Activated CD4-positive, CD25-positive, alpha-beta regulatory T cell treated with anti-CD3 and anti-CD28 coated beads, Interleukin-2, amount 50 U/mL, for 72 hours (primary cell): ENCODE data around the gene C11orf54.
"Not testable (repeated sequence)": the region's sequence is repeated elsewhere in the genome, so short reads cannot be mapped to it uniquely, and the experiment has no call there.

Source experiments
- DNase-seq: peaks from one replicate; pipeline ENCODE4 v3.0.0; 2021

C11orf54 gene

DNA sequence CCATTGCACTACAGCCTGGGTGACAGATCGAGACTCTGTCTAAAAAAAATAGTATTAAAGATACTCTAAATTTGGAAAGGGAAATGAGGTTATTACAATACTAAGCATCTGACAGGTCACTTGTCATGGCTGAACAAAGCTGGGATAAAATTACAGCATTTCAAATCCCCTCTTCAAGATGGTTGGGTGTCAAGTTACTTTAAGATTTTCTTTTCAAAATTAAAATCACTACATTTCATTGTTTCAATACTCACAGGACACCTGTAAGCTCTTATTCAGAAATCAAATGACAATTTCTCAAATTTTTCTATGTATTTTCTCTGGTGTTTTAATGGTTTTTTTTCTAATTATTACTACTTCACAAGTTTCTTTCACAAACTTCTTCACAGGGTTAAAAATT lies 5.8 kb upstream of the C11orf54 start:
- DNase-seq: no peak

DNA sequence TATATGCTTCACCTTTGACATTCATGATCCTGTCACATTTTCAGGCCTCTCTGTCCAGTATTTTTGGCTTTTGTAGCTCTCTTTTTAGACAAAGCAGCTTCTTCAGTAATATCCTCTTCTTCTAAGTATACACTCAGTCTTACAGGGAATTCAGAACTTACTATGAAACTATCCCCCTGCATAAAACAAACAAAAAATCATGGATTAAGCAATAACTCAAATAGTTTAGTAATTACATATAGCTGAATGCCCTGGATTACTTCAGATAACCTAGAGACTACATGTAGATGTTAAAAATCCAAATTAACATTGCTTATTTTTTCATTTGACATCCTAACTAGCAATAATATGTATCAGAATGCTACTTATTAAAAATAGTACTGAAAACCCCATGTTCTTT lies 5.3 kb upstream of the C11orf54 start:
- DNase-seq: no peak

- no peak for DNase-seq
Measured at GRCh38 chr11:93737904-93738612, 3.4 kb upstream of the C11orf54 start.

DNA sequence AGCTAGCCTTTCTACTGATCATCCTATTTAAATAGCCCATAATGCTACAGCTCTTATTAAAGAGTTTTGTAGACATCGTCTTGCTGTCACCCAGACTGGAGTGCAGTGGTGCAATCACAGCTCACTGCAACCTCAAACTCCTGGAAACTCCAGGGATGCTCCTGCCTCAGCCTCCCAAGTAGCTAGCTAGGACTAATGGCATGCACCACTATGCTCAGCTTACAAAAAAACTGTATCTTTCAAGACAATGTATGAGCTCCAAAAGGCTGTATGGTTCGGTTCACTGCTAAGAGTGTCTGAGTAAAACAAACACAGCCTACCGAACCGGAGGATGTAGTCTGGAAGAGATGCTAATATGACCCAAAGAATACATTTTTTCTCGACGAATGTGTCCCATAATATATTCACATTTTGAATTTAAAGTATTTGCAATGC lies 2.8 kb upstream of the C11orf54 start:
- DNase-seq: no peak

DNA sequence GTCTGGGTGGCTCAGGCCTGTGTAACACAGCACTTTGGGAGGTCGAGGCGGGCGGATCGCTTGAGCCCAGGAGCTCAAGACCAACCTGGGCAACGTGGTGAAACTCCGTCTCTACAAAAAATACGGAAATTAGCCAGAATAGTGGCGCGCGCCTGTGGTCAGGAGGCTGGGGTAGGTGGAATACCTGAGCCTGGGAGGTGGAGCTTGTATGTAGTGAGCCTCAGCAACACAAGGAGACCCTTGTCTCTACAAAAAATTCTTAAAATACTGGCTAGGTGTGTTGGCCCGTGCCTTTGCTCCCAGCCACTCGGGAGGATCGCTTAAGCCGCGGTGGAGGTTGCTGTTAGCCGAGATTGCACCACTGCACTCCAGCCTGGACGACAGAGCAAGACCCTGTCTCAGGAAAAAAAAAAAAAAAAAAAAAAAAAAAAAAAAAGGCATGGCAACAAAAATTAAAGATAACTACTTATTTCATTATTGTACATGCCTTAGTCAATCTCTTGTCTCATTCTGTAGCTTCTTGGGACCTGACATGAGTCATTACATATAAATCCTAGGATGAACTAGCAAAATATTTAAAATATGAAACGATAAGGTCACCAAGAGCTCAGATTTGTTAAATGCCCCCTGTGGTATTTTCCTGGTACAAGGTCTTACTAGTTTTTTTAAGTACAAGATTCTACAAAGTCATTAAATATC lies 1.3 kb upstream of the C11orf54 start:
- DNase-seq: no peak

- peak; percentile 63 for DNase-seq
Measured at GRCh38 chr11:93740730-93741093, 760 bp upstream of the C11orf54 start.

DNA sequence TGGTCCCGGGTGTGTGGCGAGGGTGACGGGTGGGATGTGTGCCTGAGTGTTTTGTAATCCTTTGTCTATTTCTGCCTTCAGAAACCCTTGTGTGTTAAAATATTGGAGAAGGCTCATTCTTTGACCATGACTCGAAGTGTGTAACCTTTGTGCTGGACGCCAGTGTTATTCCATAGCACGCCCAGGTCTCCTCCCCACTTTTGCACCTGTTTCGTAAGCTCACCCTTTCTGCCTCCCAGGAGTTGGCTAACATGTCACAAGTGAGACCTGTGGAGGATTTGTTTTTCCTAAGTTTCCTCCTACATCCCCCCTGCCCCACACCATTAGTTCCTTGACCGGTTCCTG lies 382 bp downstream of the C11orf54 start:
- DNase-seq: no peak

GRCh38 chr11:93743291-93743690 lies 1.8 kb downstream of the C11orf54 start:
- no peak for DNase-seq

DNA sequence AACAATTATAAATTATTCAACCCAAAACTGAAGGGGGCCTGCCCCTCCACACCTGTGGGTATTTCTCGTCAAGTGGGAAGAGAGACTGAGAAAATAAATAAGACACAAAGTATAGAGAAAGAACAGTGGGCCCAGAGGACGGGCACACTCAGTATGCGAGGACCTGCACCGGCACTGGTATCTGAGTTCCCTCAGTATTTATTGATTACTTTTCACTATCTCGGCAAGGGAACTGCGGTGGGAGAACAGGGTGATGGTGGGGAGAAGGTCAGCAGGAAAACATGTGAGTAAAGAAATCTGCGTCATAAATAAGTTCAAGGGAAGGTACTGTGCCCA lies 3.2 kb downstream of the C11orf54 start:
- DNase-seq: no peak

DNA sequence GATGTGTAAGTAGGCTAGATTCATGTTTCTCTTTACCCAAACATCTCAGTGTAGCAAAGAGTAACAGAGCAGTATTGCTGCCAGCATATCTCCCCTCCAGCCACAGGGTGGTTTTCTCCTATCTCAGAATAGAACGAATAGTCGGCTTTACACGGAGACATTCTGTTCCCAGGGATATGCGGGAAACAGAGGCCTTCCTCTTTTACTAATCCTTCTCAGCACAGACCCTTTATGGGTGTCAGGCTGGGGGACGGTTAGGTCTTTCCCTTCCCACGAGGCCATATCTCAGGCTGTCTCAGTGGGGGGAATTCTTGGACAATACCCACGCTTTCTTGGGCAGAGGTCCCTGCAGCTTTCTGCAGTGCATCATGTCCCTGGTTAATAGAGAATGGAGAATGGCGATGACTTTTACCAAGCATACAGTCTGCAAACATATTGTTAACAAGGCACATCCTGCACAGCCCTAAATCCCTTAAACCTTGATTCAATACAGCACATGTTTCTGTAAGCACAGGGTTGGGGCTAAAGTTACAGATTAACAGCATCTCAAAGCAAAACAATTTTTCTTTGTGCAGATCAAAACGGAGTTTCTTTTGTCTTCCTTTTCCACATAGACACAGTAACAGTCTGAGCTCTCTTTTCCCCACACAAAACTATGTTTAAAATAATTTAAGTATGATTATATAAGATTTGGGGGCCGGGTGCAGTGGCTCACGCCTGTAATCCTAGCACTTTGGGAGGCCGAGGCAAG lies 3.7 kb downstream of the C11orf54 start:
- not testable (repeated sequence) for DNase-seq

DNA sequence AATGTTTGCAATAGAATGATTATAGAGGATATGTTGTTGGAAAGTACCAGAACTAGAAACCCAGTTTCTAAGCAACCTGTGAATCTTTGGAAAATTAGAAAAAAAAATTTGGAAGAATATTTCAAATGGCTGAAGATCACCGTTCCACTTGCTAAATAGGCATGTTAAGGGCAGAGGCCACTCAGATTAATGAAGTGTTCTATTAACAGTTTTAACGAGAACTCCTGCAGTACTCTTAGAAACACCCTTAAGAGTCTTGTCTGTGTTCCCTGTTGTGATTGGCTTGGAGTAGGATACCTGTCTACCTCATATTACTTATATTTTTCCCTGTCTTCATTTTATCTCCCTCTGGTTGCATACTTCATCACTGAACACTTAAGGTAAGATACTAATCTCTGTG lies 4.6 kb downstream of the C11orf54 start:
- no peak for DNase-seq

DNA sequence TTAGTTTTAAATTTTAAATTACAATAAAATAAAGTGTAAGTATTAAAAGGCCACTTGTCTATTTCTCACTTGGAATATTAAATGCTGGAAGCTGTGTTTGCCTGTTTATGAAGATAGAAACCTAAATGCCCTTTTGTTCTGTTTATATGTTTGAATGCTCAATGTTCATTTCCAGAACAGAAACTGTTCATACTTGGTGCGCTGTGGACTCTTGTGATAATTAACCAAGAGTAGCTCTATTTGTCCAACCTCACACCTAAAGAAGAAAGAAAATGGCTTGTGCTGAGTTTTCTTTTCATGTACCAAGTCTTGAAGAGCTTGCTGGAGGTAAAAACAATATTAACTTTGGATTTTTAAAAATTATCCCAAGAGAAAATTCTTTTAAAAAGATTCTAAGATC lies 5.7 kb downstream of the C11orf54 start:
- DNase-seq: no peak

- DNase-seq: no peak
Measured at GRCh38 chr11:93751001-93751400, 9.5 kb downstream of the C11orf54 start.

GRCh38 chr11:93753241-93753640 lies 11.8 kb downstream of the C11orf54 start:
- no peak for DNase-seq

- no peak for DNase-seq
Measured at GRCh38 chr11:93756748-93757147, 15.3 kb downstream of the C11orf54 start.

DNA sequence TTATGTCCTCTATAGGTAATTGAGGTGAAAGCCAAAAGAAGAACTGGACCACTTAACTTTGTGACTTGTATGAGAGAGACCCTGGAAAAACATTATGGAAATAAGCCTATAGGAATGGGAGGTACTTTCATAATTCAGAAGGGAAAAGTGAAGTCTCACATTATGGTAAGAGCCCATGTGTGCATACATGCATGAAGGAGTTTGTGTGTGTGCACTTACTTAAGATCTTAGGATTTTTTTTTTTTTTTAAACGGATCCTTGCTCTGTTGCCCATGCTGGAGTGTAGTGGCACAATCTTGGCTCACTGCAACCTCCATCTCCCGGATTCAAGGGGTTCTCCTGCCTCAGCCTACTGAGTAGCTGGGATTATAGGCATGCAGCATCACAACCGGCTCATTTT lies 15.8 kb downstream of the C11orf54 start:
- DNase-seq: no peak

DNA sequence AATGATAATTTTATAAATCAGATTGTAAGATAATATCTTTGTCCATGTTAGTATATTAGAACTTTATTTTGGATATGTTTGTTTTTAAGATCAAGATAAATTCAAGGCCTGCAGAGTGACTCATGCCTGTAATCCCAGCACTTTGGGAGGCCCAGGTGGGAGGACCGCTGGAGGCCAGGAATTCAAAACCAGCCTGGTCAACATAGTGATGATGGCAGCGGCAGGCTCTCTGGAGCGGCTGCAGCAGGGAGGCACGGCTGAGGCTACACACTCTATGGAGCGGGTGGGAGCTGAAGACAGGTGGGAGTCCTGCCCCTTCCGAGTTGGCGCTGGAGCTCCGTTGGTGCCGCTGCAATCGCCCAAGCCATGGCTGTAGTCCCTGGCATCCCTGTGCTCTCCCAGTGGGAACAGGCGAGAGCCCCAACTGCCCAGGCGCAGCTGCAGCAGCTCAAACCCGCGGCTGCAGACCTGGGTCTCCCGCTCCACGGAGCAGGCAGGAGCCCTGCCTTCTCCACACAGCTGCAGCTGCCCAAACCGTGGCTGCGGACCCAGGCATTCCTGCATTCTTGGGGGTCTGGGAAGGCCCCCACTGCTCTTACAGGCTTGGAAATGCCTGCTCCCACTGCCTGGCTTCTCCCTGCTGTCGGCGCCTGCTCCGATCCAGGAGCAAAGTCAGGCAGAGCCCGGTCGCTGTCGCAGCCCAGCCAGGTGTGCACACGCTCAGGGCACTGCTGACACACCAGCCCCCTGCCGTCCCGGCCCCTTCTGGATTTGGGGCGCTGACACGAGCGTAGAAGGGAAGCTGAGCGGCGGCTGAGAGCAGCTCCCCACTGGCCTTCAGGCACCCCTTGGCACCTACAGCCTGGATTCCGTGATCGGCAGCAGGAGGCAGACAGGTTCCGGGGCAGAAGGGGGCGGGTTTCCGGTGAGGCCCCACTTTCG lies 16.7 kb downstream of the C11orf54 start:
- DNase-seq: no peak

DNA sequence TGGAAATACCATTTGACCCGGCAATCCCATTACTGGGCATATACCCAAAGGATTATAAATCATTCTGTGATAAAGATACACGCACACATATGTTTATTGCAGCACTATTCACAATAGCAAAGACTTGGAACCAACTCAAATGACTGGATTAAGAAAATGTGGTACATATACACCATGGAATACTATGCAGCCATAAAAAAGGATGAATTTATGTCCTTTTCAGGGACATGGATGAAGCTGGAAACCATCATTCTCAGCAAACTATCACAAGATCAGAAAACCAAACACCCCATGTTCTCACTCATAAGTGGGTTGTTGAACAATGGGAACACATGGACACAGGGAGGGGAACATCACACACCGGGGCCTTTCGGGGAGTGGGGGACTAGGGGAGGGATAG lies 17.7 kb downstream of the C11orf54 start:
- DNase-seq: not testable (repeated sequence)

DNA sequence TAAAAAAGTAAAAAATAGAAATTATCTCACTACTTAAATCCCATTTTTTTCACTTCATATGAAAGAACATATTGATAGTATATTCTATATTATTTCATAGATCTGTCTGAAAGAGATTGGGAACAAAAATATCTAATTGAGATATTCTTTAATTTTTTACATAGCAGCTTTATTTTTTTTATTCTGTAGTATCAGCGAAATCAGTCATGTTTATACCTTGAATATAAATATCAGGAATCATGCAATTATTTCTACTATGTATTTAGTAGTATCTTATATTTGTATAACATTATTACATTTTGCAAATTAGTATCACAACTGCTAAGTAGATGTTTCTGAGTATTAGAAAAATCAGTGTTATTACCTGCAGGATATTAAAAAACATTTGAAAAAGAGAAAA lies 20.4 kb downstream of the C11orf54 start:
- DNase-seq: no peak

DNA sequence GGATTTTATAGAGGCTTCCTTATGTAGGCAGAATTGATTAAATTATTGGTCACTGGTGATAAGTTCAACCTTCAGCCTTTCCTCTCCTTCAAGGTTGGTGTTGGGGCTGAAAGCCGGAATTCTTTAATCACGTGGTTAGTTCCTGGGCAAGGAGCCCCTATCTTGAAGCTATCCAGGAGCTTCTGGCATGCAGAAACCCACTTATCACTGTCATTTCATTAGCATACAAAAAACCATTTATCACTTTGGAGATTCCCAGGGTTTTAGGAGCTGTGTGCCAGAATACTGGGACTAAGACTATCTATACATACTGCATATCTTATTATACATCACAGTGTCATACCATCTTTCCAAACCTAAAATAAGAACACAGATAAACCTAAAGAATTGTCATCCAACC lies 24.1 kb downstream of the C11orf54 start:
- no peak for DNase-seq

DNA sequence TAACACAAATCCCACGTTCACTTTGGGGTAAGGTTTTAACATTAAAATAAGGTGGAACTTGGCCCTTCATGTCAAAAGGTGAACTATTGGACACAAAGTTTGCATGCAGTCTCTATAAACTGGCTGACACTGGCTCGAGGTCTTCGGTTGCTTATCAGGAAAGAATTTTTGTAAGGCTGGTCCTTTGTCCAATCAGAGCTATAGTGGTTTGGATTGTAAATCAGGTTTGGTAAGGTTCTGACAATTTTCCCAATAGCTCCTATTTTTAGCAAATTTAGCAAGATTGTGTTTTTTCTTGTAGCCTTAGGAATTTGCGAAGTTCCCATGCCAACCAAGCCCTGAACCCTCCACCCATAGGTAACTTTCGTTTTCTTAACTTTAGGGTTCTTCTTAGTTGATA lies 25.0 kb downstream of the C11orf54 start:
- no peak for DNase-seq

DNA sequence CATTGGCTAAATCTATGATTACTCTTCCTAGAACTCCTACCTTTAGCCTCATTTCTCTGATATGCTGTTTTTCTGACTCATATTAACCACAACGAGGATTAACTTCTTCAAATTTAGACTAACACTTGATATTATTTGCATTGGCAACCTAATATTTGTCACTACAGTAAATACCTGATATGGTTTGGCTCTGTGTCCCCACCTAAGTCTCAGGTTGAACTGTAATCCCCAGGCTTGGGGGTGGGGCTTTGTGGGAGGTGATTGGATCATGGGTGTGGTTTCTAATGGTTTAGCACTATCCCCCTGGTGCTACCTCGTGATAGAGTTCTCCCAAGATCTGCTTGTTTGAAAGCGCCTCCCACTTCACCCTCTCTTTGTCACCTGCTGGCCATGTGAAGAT lies 25.5 kb downstream of the C11orf54 start:
- no peak for DNase-seq

GRCh38 chr11:93770160-93770559 lies 28.7 kb downstream of the C11orf54 start:
- no peak for DNase-seq
